Measurements from ENCODE around the gene BCL2. TPM values are rescaled to one million over a fixed set of nuclear protein-coding genes. Genes with fewer than 3 reads are reported as not detected.

The BCL2 gene
- total RNA-seq, 2 experiments from 2014 or later, result 62.8 to 67.3 TPM

DNA sequence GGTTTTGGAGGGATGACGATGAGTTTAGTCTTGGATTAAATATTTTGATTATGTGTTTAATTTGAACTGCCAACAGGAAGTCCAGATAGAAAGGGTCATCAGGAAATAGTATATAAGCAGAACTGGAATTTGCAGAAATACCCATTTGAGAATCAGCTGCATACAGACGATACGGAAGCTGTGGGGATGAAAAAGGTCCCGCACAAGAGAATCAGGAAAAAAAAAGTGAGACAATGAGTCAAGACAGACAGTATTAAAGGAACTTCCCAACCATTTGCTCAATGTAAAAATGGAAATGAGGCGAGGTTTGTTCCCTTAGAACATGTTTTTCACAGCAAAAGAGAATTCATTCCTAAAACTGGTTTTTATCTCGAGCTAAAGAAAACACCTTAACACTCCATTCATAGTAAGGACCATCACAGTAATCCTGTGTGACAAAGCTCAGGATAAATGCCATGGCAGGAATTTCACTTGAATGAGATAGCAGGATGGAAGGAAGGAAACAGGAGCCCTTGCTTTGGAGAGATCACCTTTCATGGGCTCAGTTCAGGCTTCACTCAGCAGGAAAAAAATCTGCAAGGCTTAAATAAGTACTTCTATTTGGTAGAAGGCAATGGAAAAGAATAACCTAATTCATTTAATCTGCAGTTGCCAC lies 29.3 kb downstream of the BCL2 start:
- Mint-ChIP-seq H3K36me3 (peaks cover 46% of the 10 kb centered on the region), H3K27ac (peak overlapping the region; percentile 88), H3K27me3 (no peaks in the 10 kb centered on the region), H3K4me1 (peaks cover 59% of the 10 kb centered on the region), H3K4me3 (peak overlapping the region; percentile 57), H3K9me3 (no peaks in the 10 kb centered on the region)
- DNase-seq, result no peak

DNA sequence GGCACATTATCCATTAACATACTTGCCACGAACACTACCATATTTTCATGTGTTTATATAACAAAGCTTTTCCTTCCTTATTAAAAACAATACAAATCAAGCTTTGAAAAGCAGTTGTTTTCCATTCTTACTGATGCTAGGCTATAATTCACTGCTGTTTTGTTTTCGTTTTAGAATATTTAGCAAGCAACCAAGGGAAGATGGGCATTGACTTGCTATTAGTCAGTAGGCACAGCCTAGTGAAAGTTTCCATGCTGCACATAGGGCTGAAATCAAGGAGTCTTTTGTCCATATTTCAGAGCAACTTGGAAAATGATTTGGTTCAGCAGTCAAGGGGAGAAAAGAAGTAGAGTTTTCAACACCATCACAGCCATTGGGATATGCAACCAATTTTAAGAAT lies 31.3 kb downstream of the BCL2 start:
- Mint-ChIP-seq H3K9me3 (no peaks in the 10 kb centered on the region), H3K27me3 (no peaks in the 10 kb centered on the region), H3K36me3 (peaks cover 51% of the 10 kb centered on the region), H3K4me1 (peaks cover 68% of the 10 kb centered on the region), H3K4me3 (no peak overlapping the region), H3K27ac (no peak overlapping the region)
- no peak for DNase-seq

DNA sequence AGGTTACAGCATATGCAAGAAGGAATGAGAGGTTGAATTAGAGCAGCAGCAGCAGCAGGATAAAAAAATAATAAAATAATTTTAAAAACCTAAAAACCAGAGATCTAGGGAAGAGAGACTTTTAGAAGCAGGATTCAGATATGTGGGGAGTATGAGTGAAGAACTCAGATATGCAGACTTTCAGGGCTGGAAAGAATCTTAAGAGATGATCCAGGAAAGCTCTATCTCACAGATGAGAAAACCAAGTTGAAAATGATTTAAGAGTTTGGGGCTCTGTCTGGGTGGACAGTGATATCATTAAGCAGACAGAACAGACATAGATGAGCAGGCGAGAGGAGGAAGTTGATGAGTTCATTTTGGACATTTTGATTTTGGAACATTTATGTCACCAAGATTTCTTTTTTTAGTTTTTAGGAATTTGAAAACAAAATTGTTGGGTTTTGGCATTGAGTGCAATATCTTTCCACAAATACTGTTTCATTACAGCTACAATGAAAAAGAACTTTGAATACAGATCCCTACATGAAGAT lies 31.8 kb downstream of the BCL2 start:
- peaks cover 65% of the 10 kb centered on the region for H3K4me1 Mint-ChIP-seq
- H3K4me3 Mint-ChIP-seq, result no peak overlapping the region
- no peak for DNase-seq
- peaks cover 46% of the 10 kb centered on the region for H3K36me3 Mint-ChIP-seq
- no peaks in the 10 kb centered on the region for H3K27me3 Mint-ChIP-seq
- H3K27ac Mint-ChIP-seq, result no peak overlapping the region
- no peaks in the 10 kb centered on the region for H3K9me3 Mint-ChIP-seq

DNA sequence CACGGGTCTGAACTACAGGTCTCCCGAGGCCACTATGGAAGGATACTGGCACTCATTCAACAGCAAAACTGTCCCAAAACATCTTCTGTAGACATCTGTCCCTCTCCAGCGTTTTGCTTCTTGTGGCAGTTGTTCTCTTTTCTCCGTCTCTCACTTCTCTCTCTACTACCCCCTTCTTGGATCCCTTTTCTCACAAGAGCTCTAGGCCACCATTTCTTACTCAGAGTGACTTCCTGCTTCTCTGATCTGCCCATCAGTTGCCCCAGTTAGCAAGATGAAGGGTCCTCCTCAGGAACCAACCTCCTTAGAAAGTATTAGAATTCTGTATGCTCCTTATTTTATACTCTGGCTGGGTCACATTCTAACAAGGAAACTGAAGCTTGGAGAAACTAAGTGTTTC lies 32.6 kb downstream of the BCL2 start:
- H3K36me3 Mint-ChIP-seq, result peaks cover 38% of the 10 kb centered on the region

DNA sequence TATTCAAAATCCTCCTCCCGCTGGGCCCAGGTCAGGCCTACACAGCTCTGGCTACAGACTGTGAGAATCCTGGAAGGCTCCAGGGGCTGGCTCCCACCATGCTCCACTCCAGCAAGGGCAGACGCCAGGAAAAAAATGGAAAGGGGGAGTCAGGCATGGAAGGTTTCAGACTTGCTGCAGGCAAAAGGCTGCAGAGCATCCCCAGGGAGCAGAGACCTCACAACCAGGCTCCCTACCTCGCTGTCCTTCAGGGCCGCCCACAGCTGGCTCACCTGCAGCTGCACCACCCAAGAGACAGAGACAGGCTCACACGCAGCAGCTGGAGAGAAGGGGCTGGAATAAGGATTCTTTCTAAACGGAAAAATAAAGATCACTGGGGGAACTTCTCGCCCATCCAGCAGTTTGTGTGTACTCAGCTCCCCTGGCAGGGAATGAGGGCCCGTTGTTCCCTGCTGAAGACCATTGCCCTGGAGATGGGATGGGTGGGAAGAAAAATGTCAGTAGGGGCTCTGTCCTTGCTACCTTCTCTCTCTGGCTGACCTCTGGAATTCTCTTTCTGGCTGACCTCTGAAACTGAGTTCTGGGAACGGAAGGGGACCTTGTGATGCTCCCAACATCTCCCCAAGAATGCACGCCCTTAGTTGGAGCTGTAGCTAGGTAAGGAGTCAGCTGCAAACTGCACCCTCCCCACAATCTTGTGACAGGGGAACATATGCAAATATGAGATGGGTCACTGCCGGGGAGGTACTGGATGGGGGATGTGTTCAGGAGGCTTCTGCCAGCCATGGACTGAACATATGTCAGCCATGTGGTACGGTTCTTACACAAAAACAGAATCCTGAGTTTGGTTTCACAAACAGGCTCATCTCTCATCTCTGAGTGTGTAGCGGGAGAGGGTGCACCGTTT lies 34.5 kb downstream of the BCL2 start:
- no peaks in the 10 kb centered on the region for H3K27me3 Mint-ChIP-seq
- H3K9me3 Mint-ChIP-seq, result no peaks in the 10 kb centered on the region
- H3K36me3 Mint-ChIP-seq, result peaks cover 43% of the 10 kb centered on the region
- H3K27ac Mint-ChIP-seq, result no peak overlapping the region
- H3K4me1 Mint-ChIP-seq, result peaks cover 56% of the 10 kb centered on the region
- H3K4me3 Mint-ChIP-seq, result no peak overlapping the region
- DNase-seq, result no peak

More for the DNA sequence above, 32.6 kb downstream of the BCL2 start:
- H3K4me1 Mint-ChIP-seq, result peaks cover 61% of the 10 kb centered on the region
- H3K9me3 Mint-ChIP-seq, result no peaks in the 10 kb centered on the region
- no peak overlapping the region for H3K4me3 Mint-ChIP-seq
- no peak overlapping the region for H3K27ac Mint-ChIP-seq
- H3K27me3 Mint-ChIP-seq, result no peaks in the 10 kb centered on the region
- DNase-seq, result no peak

DNA sequence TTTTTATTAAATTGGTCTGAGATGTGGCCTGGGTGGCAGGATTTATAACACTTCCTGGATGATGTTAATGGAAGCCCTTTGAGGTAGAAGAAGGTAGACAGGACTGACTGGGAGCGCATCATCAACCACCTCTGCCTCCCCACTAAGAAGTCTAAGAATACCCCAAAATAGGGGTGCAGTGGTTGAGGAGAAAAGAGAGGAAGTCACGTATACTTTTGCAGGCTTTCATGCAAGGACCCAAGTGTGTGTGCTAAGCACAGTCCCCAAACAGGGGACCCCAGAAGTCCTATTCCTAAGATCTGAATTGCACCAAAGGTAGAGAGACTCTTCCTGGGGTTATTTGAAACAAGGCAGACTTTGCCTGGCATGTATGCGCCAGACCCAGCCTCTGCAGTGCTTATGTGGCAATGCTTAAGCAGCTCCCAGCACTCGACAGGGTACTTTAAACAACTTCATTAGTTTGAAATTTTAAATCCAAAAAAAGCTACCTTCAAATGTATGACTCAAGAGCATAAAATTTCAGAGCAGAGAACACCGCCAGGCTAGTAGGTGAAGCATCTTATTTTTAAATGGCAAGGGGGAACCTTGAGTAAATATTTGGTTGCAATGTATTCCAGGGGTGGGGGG lies 35.3 kb downstream of the BCL2 start:
- H3K27ac Mint-ChIP-seq, result no peak overlapping the region
- no peak overlapping the region for H3K4me3 Mint-ChIP-seq
- peaks cover 1% of the 10 kb centered on the region for H3K9me3 Mint-ChIP-seq
- H3K36me3 Mint-ChIP-seq, result peaks cover 49% of the 10 kb centered on the region
- no peaks in the 10 kb centered on the region for H3K27me3 Mint-ChIP-seq
- DNase-seq, result no peak
- peaks cover 55% of the 10 kb centered on the region for H3K4me1 Mint-ChIP-seq

DNA sequence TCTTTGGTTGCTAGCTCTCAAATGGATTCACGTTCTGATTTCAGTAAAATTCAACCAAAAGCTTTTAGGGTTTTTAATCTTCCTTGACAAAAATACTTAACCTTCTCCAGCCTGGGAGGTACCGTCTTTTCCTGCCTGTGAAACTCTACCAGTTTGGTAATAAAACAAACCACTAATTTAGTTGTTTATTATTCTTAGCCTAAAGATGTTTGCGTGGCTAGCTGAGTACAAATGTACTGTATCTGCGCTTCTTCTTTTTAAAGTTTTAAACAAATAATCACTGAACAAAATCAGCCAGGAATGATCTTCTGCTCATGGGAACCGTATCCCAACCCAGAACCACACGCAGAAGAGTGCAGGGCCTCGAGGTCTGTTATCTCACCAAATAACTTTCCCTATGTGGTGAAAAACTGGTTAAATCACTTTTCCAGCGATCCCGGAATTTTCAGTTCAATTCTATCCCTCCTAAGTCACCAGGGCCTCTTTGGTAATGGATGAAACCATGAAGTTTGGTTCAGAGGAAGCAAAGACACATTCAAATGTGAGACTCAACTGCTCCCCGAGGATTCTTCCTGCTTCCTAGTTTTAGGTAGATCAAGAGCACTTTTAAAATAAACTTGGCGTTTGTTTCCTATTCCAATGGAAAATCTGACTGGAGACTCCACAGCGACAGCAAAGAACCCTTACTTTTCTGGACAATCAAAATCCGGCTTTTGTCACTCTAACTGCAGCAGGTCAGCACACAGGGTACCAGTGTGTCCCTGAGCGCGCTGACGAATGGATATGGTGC lies 36.1 kb downstream of the BCL2 start:
- Mint-ChIP-seq H3K9me3 (peaks cover 1% of the 10 kb centered on the region), H3K27me3 (no peaks in the 10 kb centered on the region), H3K4me1 (peaks cover 62% of the 10 kb centered on the region), H3K36me3 (peaks cover 56% of the 10 kb centered on the region), H3K4me3 (no peak overlapping the region), H3K27ac (no peak overlapping the region)
- no peak for DNase-seq

DNA sequence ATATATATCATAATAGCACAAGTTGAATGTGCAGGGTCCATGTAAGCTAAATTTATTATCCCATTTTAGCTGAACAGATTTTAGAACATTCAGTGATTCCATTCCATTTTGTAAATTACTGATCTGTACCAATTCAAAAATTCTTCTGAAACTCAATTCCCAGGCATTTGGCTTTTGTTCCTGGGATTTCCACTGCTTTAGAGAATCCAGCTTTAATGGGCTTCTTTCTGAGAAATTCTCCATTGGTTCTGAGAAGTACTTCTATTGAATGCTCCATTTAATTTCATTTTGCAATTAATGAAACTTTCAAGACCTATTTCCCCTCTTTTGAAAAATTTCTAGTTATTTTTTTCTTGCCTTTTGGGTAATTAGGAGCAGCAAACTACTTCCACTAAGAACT lies 36.8 kb downstream of the BCL2 start:
- Mint-ChIP-seq H3K4me3 (no peak overlapping the region), H3K36me3 (peaks cover 63% of the 10 kb centered on the region), H3K4me1 (peaks cover 70% of the 10 kb centered on the region), H3K27me3 (no peaks in the 10 kb centered on the region), H3K9me3 (peaks cover 1% of the 10 kb centered on the region), H3K27ac (no peak overlapping the region)
- DNase-seq, result no peak

DNA sequence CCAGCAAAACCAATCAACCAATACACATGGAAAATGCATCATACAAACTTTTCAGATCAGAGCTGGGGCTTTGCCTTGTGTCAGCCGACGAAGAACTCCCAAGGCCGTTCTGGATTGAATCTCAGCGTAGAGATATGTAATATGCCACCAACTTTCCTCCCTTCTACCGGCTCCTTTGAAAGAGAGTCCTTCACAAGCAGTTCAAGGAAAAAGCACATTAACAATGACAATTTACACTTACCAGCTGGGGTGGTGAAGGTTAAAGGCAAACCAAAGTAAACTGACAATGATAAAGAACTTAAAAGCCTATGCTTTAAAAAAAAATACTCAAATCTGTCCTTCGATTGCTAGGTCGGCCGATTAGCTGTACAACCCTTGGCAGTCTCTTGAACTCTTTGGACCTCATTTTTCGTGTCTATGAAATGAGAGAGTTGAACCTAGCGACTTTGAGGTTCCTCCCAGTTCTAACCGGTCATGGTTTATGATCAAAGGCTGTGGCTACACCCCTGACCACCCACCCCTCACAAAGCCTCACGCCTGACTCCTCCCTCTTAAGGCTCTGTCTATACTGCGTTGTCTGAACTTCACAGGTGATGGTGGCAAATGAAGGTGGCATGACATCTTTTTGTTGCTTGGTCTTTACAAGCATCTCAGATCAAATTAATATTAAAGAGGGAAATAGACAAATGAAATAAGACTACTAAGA lies 46.2 kb downstream of the BCL2 start:
- Mint-ChIP-seq H3K4me3 (no peak overlapping the region), H3K9me3 (peaks cover 2% of the 10 kb centered on the region), H3K27me3 (no peaks in the 10 kb centered on the region), H3K27ac (no peak overlapping the region), H3K4me1 (peaks cover 68% of the 10 kb centered on the region), H3K36me3 (peaks cover 60% of the 10 kb centered on the region)
- no peak for DNase-seq

DNA sequence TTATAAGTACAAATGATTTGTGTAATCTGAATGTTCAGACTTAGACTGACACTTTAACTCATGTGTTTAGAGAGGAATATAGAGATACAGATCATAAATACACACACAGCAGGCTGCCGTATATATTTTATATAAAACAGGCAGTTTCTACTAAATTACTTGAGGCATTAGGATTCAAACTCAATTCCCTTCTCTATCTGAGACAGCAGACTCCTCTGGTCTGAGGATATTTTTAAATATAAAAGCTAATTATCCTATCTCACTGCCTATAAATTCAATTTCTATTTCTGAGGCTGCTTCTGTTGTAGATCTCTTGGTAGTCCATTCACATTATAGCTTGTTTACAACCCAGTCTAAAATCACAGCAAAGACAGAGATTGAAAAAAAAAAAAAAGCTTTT lies 46.9 kb downstream of the BCL2 start:
- no peak for DNase-seq
- Mint-ChIP-seq H3K9me3 (peaks cover 2% of the 10 kb centered on the region), H3K27me3 (no peaks in the 10 kb centered on the region), H3K27ac (no peak overlapping the region), H3K4me1 (peaks cover 68% of the 10 kb centered on the region), H3K4me3 (no peak overlapping the region), H3K36me3 (peaks cover 57% of the 10 kb centered on the region)

DNA sequence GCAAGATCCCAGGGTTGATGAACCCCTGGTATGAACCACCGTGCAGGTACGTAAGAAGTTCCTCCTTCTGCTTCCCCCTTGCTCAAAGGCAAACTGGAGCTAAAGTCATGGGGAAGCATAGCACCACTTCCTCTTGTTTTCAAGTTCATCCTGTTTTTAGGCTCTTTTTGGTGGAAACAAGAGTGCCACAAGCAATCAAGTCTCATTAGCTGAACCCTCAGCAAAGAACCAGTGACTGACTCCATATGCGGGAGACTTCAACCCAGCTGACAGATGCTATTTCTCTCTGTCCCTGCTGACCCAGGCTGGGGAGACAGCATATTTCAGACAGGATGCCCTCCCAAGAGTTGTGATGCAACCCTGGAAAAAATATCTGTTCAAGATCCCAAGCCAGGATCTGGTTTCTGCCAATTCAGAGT lies 47.7 kb downstream of the BCL2 start:
- peaks cover under 1% of the 10 kb centered on the region for H3K9me3 Mint-ChIP-seq
- H3K4me3 Mint-ChIP-seq, result no peak overlapping the region
- H3K27me3 Mint-ChIP-seq, result no peaks in the 10 kb centered on the region
- H3K36me3 Mint-ChIP-seq, result peaks cover 57% of the 10 kb centered on the region
- no peak overlapping the region for H3K27ac Mint-ChIP-seq
- peaks cover 72% of the 10 kb centered on the region for H3K4me1 Mint-ChIP-seq
- DNase-seq, result no peak

DNA sequence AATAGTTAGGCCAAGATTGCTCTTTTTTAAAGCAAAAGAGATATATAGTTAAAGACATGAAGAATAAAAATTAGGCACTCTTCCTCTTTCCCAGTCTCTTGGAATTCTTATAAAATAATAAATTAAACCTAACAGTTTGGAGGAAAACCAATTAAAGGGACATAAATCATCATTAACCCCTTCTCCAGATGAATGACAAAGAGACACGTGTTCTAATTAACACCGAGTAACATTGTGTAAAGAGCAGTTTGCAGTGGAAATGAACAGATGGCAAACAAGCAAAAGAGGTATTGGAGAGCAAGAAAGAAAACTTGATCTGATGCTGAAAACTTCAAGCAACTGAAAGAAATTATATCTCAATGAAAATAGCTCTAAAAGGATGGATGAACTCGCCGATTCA lies 48.4 kb downstream of the BCL2 start:
- no peak overlapping the region for H3K27ac Mint-ChIP-seq
- no peaks in the 10 kb centered on the region for H3K9me3 Mint-ChIP-seq
- peaks cover 69% of the 10 kb centered on the region for H3K4me1 Mint-ChIP-seq
- no peak overlapping the region for H3K4me3 Mint-ChIP-seq
- peaks cover 54% of the 10 kb centered on the region for H3K36me3 Mint-ChIP-seq
- no peak for DNase-seq
- H3K27me3 Mint-ChIP-seq, result no peaks in the 10 kb centered on the region

DNA sequence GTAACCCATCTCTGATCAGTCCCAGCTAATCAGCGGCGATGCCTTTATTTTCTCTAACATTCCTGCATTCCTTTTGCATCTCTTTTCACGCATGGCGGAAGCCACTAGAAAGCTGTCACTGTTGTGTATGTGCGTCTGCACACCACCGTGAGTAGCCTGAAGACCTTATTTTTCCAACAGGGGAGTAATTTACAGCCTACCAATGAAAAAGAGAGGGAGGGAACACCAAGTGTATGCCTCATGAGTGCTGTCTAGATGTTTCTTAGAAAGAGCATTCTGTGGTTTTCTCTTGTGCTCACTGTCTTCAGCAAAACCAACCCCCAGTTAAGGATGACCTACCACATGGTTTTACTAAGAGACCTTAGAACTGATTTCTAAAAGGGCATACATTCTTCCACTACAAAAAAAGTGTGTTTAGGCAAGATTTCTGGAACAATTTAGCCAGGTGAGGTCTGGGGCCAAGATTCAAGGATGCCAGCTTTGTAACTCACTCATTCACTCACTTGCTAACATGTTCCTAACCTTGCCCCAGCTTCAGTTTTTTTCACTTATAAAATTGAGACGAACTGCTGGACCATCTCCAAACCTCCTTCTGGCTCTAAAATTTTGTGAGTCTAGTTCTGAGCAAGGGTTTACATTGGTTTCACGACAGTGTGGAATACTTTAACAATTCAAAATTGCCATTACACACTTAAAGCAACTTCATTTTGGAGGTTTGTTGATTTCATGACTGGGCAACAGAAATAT lies 51.4 kb downstream of the BCL2 start:
- DNase-seq, result peak; percentile 24
- H3K36me3 Mint-ChIP-seq, result peaks cover 39% of the 10 kb centered on the region
- H3K4me1 Mint-ChIP-seq, result peaks cover 57% of the 10 kb centered on the region
- peak overlapping the region; percentile 71 for H3K4me3 Mint-ChIP-seq
- H3K27me3 Mint-ChIP-seq, result no peaks in the 10 kb centered on the region
- H3K27ac Mint-ChIP-seq, result peak overlapping the region; percentile 91
- H3K9me3 Mint-ChIP-seq, result no peaks in the 10 kb centered on the region
